ENCODE results near the gene MINDY2.

MINDY2 gene

DNA sequence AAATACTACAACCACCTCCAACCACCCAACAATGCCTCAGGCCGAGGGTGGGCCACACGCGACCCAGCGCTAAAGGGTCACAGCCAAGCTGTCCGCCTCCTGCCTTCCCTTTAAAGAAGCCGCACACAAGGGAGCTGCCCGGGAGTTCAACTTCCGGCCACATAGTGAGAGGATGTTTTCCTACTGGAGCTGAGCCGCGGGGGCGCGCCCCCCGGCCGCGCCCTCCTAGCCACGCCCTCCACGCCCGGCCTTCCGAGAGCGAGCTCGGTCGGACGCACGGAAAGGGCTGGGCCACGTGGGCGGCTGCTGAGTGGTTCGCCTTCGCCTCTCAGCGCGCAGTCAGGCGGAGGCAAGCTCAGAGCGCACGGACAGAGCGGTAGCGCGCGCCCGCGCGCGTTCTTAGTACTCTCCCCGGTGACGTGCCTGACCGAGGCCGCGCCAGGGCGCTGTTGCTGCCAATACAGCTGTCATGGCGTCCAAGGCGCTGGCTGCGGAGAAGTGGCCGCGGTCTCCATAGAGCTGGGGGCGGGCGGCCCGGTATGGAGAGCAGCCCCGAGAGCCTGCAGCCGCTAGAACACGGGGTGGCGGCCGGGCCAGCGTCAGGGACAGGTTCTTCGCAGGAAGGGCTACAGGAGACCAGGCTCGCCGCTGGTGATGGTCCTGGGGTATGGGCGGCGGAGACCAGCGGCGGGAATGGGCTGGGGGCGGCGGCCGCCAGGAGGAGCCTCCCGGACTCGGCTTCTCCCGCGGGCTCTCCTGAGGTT is at the start of gene MINDY2:
MINDY2 (plus strand) TSS at position 446 of the 764 bp plus-strand sequence; CDS start at position 540, 94 bp downstream.
- Mint-ChIP-seq H3K27ac (peak within 1 kb of the TSS; percentile 76), H3K4me1 (peaks cover 13% of the 10 kb centered on the region), H3K36me3 (no peaks in the 10 kb centered on the region), H3K4me3 (peak within 1 kb of the TSS; percentile 92), H3K27me3 (no peaks in the 10 kb centered on the region), H3K9me3 (no peaks in the 10 kb centered on the region)

GRCh38 chr15:58724466-58724865 is 46.6 kb upstream of the MINDY2 start:
- Mint-ChIP-seq H3K36me3 (peaks cover 10% of the 10 kb centered on the region), H3K9me3 (peaks cover 5% of the 10 kb centered on the region), H3K4me3 (no peak overlapping the region), H3K27me3 (no peaks in the 10 kb centered on the region), H3K27ac (peak overlapping the region; percentile 0), H3K4me1 (peaks cover 70% of the 10 kb centered on the region)

- Mint-ChIP-seq H3K4me1 (peaks cover 70% of the 10 kb centered on the region), H3K4me3 (no peak overlapping the region), H3K36me3 (peaks cover 6% of the 10 kb centered on the region)
These were observed 44.2 kb upstream of the MINDY2 start for GRCh38 chr15:58726867-58727266.

DNA sequence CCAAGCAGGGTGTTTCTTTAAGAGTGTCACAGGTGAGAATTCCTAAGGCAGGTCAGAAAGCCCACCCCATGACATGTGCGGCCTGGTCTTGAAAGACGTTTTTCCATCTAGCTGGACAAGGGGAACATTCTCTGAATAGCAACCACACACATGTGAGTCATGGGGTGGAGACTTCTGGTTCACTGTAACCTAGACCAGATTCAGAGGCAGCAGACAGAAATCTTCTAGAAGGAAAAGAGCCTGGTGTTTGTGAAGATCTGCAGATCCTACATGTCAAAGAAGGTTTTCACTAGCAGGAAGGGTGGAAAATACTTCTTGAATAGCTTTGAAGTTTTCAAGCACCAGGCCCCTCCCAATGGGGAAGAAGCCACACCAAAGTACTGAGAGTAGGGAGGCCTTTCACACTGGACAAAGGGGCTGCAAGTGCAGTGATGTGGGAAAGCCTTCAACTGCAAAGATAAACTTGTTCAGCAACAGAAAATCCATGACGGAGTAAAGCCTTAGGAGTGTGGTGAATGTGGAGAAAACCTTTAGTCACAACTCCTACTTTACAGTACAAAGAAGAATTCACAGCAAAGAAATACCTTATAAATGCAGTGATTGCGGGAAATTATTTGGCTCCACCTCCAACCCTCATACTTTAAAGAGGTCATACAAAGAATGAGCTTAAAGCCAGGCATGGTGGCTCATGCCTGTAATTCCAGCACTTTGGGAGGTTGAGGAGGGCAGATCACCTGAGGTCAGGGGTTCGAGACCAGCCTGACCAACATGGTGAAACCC is 39.2 kb upstream of the MINDY2 start:
- Mint-ChIP-seq H3K27ac (peak overlapping the region; percentile 59), H3K9me3 (no peaks in the 10 kb centered on the region), H3K36me3 (peaks cover 8% of the 10 kb centered on the region), H3K4me1 (peaks cover 80% of the 10 kb centered on the region), H3K4me3 (peak overlapping the region; percentile 23), H3K27me3 (no peaks in the 10 kb centered on the region)

More at GRCh38 chr15:58726867-58727266, 44.2 kb upstream of the MINDY2 start:
- no peaks in the 10 kb centered on the region for H3K27me3 Mint-ChIP-seq
- H3K27ac Mint-ChIP-seq: no peak overlapping the region
- H3K9me3 Mint-ChIP-seq: no peaks in the 10 kb centered on the region

- H3K4me3 Mint-ChIP-seq: no peak overlapping the region
- H3K27me3 Mint-ChIP-seq: no peaks in the 10 kb centered on the region
- no peaks in the 10 kb centered on the region for H3K9me3 Mint-ChIP-seq
- peaks cover 83% of the 10 kb centered on the region for H3K4me1 Mint-ChIP-seq
- H3K36me3 Mint-ChIP-seq: peaks cover 8% of the 10 kb centered on the region
- H3K27ac Mint-ChIP-seq: no peak overlapping the region
These were observed 38.3 kb upstream of the MINDY2 start for GRCh38 chr15:58732625-58733363.

DNA sequence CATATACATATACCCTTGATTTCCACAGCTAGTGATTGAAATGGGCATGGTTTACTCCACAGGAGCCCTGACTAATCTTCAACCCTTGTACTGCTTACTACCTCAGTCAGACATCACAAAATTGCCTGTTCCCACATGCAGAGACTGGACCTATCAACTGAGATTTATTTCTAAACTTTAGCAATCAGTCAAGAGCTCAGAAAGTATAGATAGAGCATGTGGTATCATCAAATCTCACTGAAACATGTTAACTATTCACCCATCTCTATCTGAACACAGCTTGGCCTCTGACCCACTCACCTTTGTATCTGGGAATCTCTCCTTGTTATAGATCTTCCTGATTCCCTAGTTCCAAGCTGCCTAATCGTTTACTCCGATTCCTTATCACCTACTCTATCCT is 36.2 kb upstream of the MINDY2 start:
- Mint-ChIP-seq H3K27me3 (no peaks in the 10 kb centered on the region), H3K4me3 (no peak overlapping the region), H3K27ac (peak overlapping the region; percentile 76), H3K36me3 (peaks cover 4% of the 10 kb centered on the region), H3K4me1 (peaks cover 86% of the 10 kb centered on the region), H3K9me3 (no peaks in the 10 kb centered on the region)

GRCh38 chr15:58736018-58736643 is 35.0 kb upstream of the MINDY2 start:
- no peaks in the 10 kb centered on the region for H3K9me3 Mint-ChIP-seq
- H3K27me3 Mint-ChIP-seq: no peaks in the 10 kb centered on the region
- H3K4me3 Mint-ChIP-seq: peak overlapping the region; percentile 31
- peaks cover 2% of the 10 kb centered on the region for H3K36me3 Mint-ChIP-seq
- H3K27ac Mint-ChIP-seq: peak overlapping the region; percentile 14
- H3K4me1 Mint-ChIP-seq: peaks cover 86% of the 10 kb centered on the region

- H3K36me3 Mint-ChIP-seq: peaks cover 2% of the 10 kb centered on the region
- H3K27me3 Mint-ChIP-seq: no peaks in the 10 kb centered on the region
- H3K27ac Mint-ChIP-seq: peak overlapping the region; percentile 85
- H3K4me1 Mint-ChIP-seq: peaks cover 86% of the 10 kb centered on the region
- H3K9me3 Mint-ChIP-seq: no peaks in the 10 kb centered on the region
- H3K4me3 Mint-ChIP-seq: peak overlapping the region; percentile 42
These were observed 33.8 kb upstream of the MINDY2 start for GRCh38 chr15:58737298-58737697.

DNA sequence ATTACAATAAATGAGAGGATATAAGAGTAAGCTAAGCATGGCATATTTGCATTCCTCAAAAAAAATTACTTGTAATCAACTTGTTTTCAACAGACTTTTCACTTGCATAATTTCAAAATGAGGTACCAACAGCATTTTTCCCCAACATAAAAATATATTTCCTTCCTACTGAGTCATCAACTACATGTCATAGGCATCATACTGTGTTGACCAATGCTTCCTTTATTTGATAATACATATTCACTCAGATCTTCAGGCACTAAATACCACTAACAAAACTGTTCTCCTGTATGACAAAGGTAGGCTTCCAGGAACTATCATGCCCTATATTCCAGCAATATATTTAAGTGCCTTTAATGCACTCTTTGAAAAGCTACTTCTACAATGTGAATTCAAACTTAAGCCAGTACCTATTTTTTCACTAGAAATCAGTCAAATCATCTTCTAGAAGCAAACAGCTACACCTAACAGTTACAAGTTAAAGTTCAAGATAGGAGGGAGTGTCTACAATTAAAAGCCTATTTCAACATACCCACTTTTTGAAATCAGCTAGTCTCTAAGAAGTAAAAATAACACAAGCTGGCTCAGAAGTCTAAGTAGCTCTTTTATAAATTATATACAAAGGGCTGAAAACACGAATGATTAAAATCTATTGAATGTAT is 32.9 kb upstream of the MINDY2 start:
- Mint-ChIP-seq H3K4me1 (peaks cover 87% of the 10 kb centered on the region), H3K9me3 (no peaks in the 10 kb centered on the region), H3K36me3 (peaks cover 2% of the 10 kb centered on the region), H3K27ac (peak overlapping the region; percentile 85), H3K4me3 (peak overlapping the region; percentile 42), H3K27me3 (no peaks in the 10 kb centered on the region)

- H3K4me1 Mint-ChIP-seq: peaks cover 92% of the 10 kb centered on the region
- peaks cover 3% of the 10 kb centered on the region for H3K36me3 Mint-ChIP-seq
- H3K4me3 Mint-ChIP-seq: no peak overlapping the region
- no peaks in the 10 kb centered on the region for H3K27me3 Mint-ChIP-seq
- no peak overlapping the region for H3K27ac Mint-ChIP-seq
- no peaks in the 10 kb centered on the region for H3K9me3 Mint-ChIP-seq
These were observed 30.7 kb upstream of the MINDY2 start for GRCh38 chr15:58740436-58740835.

DNA sequence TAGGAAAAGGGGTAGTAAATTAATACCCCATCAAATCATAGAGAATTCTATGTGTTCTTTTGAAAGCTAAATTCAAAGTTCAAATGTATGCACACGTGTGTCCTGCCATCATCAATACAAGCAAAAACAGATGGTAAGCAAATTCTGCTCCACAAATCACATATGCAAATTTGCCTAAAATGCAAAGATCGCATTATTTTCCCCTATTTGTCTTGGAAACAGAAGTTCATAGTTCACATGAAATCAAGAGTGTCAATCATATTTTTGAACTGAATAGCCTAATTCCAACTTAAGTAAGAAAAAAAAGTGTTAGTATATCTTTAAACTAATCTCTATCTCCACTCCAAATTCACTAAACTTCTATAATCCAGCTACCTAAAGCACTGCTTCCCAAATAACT is 30.1 kb upstream of the MINDY2 start:
- no peak overlapping the region for H3K27ac Mint-ChIP-seq
- H3K4me1 Mint-ChIP-seq: peaks cover 90% of the 10 kb centered on the region
- H3K27me3 Mint-ChIP-seq: no peaks in the 10 kb centered on the region
- H3K4me3 Mint-ChIP-seq: no peak overlapping the region
- peaks cover 3% of the 10 kb centered on the region for H3K36me3 Mint-ChIP-seq
- no peaks in the 10 kb centered on the region for H3K9me3 Mint-ChIP-seq

DNA sequence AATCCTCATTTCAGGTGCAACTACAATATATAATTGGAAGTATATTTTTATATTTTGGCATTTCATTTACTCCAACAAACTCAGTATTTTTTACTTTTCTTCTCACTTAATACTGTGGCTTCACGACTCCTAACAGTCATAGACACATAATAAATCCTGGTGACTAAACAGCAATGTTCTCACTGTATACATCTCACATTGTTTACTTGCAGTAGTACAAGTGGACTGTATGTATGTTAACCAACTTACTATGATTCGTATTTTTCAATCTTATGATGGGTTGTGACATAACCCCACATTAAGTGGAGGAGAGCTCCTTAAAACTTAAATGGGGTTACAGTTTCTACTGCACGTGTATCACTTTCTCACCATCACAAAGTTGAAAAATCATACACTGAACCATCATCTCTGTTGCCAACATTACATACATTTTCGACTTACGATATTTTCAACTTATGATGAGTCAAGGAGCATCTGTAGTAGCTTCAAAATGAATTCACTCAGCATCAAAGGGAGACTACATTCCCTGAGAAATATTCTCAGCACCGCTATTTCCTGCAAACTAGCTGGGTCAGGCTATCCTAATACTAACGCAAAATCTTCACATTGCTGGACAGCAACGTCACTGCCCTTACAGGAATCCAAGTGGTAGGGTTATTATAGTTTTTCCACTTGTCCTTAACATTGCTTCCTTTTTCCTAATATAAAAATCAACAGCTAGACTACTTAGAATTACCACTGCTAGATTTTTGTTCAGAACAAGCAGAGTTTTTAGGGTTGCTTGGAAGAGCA is 28.9 kb upstream of the MINDY2 start:
- Mint-ChIP-seq H3K9me3 (no peaks in the 10 kb centered on the region), H3K4me3 (no peak overlapping the region), H3K27me3 (no peaks in the 10 kb centered on the region), H3K4me1 (peaks cover 83% of the 10 kb centered on the region), H3K36me3 (peaks cover 3% of the 10 kb centered on the region), H3K27ac (no peak overlapping the region)

DNA sequence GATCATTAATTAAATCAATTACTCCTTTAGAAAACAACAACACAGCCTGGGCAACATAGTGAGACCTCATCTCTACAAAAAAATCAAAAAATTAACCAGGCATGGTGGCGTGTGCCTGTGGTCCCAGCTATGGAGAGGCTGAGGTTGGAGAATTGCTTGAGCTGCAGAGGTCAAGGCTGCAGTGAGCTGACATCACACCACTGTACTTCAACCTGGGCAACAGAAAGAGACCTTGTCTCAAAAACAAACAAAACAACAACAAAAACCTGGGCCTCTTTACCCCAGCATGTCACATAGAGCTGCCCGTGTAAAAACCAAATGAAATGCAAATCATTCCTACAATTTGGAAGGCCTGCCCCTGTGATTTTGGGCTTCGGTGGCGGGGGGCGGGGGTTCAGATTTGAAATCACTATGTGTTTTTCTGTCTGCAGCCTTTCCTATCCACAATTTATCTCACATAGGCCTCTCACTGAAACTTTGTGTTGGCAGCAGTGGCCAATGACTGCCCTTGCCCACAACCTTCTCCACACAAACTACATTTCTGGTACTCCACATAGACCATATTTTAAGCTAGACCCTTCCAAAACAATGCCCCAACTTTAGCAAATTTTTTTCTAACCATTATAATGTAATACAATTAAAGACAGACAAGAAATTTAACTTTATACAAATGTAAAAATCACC is 28.1 kb upstream of the MINDY2 start:
- Mint-ChIP-seq H3K27me3 (no peaks in the 10 kb centered on the region), H3K4me1 (peaks cover 82% of the 10 kb centered on the region), H3K9me3 (no peaks in the 10 kb centered on the region), H3K27ac (no peak overlapping the region), H3K36me3 (peaks cover 3% of the 10 kb centered on the region), H3K4me3 (no peak overlapping the region)

GRCh38 chr15:58746174-58746573 is 24.9 kb upstream of the MINDY2 start:
- H3K4me1 Mint-ChIP-seq: peaks cover 74% of the 10 kb centered on the region
- no peaks in the 10 kb centered on the region for H3K9me3 Mint-ChIP-seq
- peak overlapping the region; percentile 41 for H3K27ac Mint-ChIP-seq
- peaks cover 3% of the 10 kb centered on the region for H3K36me3 Mint-ChIP-seq
- H3K4me3 Mint-ChIP-seq: peak overlapping the region; percentile 69
- H3K27me3 Mint-ChIP-seq: no peaks in the 10 kb centered on the region
